Tracheal epithelial cell (primary cell): ENCODE results near the gene PNLIPRP2. TPM values are rescaled to one million over a fixed set of nuclear protein-coding genes. Genes with fewer than 3 reads are reported as not detected.

Experiments
- total RNA-seq: library from RNA; depleted of rRNA; stranded (reverse); fragments of >200 nt; gene quantifications from 2 replicates; pipeline ENCODE4 v1.2.1, GENCODE V29; 2014

The PNLIPRP2 gene
- total RNA-seq, result not detected in 2 replicates

GRCh38 chr10:116620423-116621400, at the start of gene PNLIPRP2:
TSS of gene PNLIPRP2 (plus strand) at chr10:116620953.

GRCh38 chr10:116590590-116591444, 29.9 kb upstream of the PNLIPRP2 start, which contains the start of gene PNLIPRP1:
TSS of gene PNLIPRP1 (plus strand) at chr10:116590959. CDS start at chr10:116591130, 171 bp downstream.

Other genes with a start within 250 kb of the PNLIPRP2 start
- gene PNLIPRP3, start 193.1 kb upstream of the PNLIPRP2 start, total RNA-seq, result 13.0 and 68.0 TPM in 2 replicates
- not detected in 2 replicates for gene PNLIP, start 75.0 kb upstream of the PNLIPRP2 start, total RNA-seq
- not detected in 2 replicates for gene PNLIPRP1, start 30.0 kb upstream of the PNLIPRP2 start, total RNA-seq
- gene HSPA12A, start 121.6 kb downstream of the PNLIPRP2 start, total RNA-seq, result 0.64 and 6.0 TPM in 2 replicates
- gene ENO4, start 228.5 kb downstream of the PNLIPRP2 start, total RNA-seq, result not detected in 2 replicates